Right ventricle myocardium inferior (tissue), 1 donor: Measurements from ENCODE around the gene SEMA6A. TPM values are rescaled to one million over a fixed set of nuclear protein-coding genes. Genes with fewer than 3 reads are reported as not detected.

ENCODE experiments used
- ATAC-seq: fragments of 200-7000 bp; cut with Tn5 transposase; one replicate; pipeline ENCODE4 v1.9.1; 2020; ENCODE audit warnings: mild to moderate bottlenecking, moderate library complexity
- DNase-seq: peaks from one replicate; pipeline ENCODE4 v3.0.0; 2021; ENCODE audit errors: missing footprints
- intact Hi-C: fragments of 100-400 bp; cut with DNase I; formaldehyde crosslinking; loops from one replicate; pipeline ENCODE4 v1.11.0; 2022
- total RNA-seq: library from RNA; stranded (reverse); fragmentation: NEBNext Ultra II Directional; extraction: Animal tissue kit (Norgen Biotek cat#: 25700); gene quantifications from one replicate; pipeline ENCODE4 v1.2.1, GENCODE V29; 2021
- donor health status: DM: no; HTN: yes; CAD: no; lungs with severe emphysema.

The SEMA6A gene
- total RNA-seq, 1 donor from 2014 or later: 7.8 TPM

GRCh38 chr5:116453988-116454411 is 120.6 kb downstream of the SEMA6A start:
- ATAC-seq (peak; percentile 7), DNase-seq (no peak)
- intact Hi-C loops: no loop called here

DNA sequence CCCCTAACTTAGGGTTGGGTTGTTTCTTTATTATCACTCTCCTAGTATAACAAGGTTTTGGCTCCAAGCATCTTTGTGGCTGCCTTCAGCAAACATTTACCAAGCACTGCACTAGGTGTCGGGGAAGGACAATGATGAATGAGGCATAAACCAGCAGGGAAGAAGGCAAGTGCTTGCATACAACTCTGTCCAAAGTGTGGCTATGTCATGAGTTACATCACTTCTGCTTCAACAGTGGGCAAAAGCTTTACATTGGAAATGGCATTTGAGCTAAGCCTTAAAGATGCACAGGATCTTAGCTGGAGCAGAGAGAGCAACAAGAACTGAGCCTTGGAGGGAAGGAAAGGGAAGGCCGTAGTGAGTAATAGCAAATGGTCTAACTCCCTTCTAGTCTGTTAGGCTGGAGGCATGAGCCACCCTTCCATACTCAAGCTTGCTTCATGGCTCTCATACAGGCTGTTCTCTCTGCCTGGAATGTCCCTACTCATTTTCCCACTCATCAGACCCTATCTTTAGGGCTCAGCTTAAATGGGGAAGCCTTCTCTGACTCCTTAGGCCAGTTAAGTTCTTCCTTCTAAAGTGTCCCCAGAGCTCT is 121.8 kb downstream of the SEMA6A start:
- ATAC-seq: no peak
- no peak for DNase-seq
- intact Hi-C loops: no loop called here

DNA sequence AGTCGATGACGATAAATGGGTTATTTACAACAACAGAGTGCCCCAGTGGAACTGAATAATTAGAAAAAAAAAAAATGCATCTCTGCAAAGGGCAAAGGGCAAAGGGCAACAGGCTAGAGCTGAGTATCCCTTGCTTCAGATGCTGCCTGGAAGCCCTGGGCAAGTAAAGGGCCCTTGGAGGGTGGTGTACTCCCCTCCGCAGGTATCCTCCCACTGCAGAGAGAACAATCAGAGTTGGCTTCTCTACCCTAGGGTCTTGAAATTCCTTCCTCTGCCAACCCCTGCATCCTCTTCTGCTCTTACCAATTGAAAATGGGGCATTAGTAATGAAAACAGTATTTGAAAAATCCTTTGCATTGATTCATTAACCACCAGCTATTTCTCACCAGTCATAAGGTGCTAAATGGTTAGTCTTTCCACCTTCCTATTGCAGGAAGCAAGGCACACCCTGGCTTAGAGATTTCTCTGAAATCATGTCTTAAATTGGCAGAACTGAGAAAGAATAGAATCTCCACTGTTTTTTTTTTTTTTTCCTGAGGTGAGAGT is 122.6 kb downstream of the SEMA6A start:
- no peak for ATAC-seq
- intact Hi-C loops: no loop called here

DNA sequence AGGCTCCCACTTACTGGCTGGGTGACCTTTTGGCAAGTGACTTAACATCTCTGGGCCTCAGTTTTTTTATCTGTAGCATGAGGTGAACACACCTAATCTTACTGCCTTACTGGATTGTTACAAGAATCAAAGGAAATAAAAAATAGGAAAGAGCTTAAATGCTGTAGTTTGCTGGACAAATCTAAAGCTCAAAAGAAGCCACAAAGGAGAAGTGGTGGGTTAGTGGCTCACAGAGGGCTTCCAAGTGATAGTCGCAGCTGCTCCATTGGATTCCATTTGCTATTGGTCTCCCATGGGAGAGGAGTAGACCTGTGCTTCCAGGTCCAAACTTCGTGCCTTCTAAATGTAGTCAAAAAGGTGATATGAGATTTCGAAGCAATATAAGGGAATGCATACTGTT is 123.6 kb downstream of the SEMA6A start:
- no peak for ATAC-seq
- DNase-seq: no peak
- intact Hi-C loops: no loop called here

More for the DNA sequence above, 122.6 kb downstream of the SEMA6A start:
- no peak for DNase-seq

DNA sequence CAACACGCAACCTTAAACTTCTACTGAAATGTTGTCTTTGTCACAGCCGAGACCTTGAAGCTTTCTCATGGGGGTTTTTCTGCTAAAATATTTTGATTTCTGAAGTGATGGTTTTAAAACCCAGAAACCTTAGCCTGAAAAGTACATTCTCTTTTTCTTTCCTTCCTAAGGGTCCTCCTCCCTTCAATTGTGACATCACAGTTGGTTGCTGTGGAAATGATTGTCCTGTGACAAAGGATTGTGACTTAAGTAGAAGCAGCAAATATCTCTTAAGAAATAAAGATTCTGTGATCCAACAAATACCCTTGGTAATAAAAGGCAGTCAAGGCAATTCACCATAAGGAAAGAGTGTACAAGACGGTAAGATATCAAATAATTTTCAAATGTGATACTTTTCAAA is 125.2 kb downstream of the SEMA6A start:
- no peak for DNase-seq
- ATAC-seq: no peak
- intact Hi-C loops: no loop called here

DNA sequence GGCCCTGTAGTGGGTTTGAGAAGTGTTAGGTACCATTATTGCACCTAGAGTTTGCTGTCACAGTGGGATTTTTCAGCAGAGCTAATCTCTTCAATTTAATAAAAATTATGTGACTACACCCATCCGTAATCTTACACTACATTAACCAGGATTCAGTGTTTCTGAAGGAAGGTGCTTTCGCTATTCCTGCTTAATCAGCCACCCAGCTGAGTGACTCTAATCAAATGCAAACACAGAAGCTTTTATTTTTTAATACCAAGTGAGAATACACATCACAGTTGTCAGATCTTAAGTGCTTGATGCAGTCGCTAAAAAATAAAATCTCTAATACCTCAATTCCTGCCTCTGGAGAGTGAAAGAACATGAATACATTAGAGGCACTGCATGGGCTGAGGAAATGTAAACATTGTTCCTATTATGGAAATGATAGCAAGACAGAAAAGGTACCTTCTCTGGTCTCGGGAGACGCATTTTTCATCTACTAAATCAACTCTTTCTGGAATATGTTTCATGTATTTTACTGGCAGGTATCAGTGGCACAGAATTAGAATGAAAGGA is 125.7 kb downstream of the SEMA6A start:
- DNase-seq (no peak), ATAC-seq (no peak)
- intact Hi-C loops: no loop called here

DNA sequence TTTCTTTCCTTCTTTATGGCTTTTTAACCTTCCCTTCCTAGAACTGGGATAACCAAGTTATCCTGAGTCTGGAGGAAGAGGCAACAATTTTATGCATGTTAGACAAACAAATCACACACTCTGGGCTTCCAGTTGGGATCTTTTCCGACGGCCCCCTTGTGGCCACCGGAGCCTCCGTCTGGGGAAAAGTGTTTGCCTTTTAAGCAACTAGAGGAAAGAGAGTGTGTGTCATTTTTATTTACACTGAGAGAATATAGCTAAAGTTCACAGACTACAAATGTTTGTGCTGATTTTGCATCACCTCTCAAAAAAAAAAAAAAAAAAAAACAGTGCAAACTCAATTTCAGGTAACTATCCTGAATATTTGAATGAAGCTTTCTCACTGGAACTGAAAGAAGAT is 126.2 kb downstream of the SEMA6A start:
- no peak for DNase-seq
- no peak for ATAC-seq
- intact Hi-C loops: no loop called here

- ATAC-seq (no peak), DNase-seq (no peak)
- intact Hi-C loops: no loop called here
Observed at GRCh38 chr5:116446356-116447005, 128.1 kb downstream of the SEMA6A start.

GRCh38 chr5:116445311-116445710 is 129.3 kb downstream of the SEMA6A start:
- no peak for DNase-seq
- intact Hi-C loops: no loop called here
- ATAC-seq: no peak

DNA sequence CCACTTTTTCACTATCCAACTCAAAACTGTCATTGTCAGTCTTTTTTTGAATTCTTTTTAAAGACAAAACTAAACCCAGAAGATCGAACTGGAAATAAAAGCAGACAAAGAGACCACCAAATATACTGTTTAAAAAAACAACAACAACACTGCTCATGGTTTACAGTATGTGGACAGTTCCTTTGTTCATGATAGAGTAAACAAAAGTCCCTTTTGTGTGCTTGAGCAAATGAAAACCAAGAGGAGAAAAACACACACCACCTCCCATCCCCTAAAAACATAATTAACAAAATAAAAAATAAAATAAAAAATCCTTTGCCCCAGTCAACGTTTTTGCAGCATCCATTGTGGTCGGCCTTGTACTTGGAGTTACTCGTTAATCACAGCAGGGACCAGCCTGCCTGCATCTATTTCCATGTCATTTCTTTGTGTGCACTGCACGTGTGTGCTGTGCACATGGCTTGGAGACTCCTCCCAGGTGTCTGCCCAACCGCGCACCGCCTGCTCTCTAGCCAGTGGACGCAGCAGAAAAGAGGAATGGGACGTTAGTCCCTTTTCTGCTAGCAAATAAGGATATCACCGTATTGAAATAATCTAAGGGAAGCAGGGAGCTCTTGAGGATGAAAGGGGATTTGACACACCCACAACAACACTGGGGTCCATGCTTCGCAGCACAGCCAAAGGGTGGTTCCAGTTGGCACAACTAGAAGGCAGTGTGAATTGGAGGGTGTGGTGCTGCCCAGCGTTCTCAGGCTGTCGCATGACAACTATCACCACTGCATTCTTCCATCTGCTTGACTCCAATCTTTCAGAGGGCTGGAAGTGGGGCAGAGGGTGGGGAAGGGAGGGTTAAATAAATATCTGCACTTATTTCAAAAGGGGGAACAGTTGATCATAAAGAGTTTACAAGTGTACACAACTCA is 130.0 kb downstream of the SEMA6A start:
- intact Hi-C loops: loop anchor here (5.0 kb wide), 1 partner anchor 48 kb away; no protein-coding TSS in a partner anchor
- ATAC-seq: no peak

DNA sequence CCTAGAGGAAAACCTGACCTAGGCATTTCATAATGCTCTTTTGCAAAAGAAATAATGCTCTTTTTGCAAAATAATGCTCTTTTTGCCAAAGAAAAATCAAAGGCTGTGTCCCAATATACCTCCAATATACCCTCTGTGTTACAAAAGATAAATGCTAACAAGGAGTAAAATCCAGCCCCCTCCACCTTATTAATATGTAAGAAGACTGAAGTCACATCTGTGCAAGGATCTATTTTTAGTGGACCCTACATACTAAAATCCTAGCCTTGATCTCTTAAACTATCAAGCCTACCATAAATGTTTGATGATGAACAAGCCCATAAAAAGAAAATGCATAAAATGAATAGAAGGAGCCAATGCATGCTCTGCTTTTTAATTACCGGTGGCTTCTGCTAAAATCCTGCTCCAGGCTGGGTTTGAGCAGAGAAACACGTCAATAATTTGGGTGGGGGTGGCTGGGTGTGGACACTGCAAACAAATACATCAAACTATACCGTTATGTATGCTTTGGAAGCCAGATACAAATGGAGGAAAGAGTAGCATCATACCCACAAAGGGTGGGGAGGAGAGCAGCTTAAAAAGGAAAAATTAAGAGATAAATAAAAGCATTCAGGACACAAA is 131.6 kb downstream of the SEMA6A start:
- ATAC-seq (no peak), DNase-seq (no peak)
- intact Hi-C loops: loop anchor here (5.0 kb wide), 1 partner anchor 49 kb away; no protein-coding TSS in a partner anchor

More for the DNA sequence above, 130.0 kb downstream of the SEMA6A start:
- DNase-seq: no peak

GRCh38 chr5:116442095-116442534 is 132.5 kb downstream of the SEMA6A start:
- peak; percentile 58 for ATAC-seq
- intact Hi-C loops: loop anchor here (5.0 kb wide), 1 partner anchor 50 kb away; no protein-coding TSS in a partner anchor

DNA sequence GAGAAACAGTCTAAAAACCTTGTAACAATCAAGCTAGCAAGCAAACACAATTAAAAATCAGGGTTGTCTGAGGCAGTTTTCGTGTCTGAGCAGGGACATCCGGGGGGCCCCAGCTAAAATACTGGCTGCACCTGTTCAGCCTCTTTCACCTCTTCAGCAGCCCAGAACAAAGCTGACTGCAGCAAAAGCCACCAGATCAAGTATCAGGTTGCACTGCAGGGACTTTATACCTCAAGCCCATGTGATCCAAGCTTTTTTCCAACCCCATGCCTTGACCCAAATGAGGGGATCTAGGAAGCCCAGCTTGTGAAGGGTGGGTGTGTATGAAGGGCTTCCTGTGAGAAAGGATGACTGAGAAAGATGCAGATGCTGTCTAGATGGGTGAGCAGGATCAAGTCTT is 133.4 kb downstream of the SEMA6A start:
- intact Hi-C loops: loop anchor here (5.0 kb wide), 1 partner anchor 51 kb away; no protein-coding TSS in a partner anchor
- DNase-seq (no peak), ATAC-seq (no peak)

More at GRCh38 chr5:116442095-116442534, 132.5 kb downstream of the SEMA6A start:
- no peak for DNase-seq

DNA sequence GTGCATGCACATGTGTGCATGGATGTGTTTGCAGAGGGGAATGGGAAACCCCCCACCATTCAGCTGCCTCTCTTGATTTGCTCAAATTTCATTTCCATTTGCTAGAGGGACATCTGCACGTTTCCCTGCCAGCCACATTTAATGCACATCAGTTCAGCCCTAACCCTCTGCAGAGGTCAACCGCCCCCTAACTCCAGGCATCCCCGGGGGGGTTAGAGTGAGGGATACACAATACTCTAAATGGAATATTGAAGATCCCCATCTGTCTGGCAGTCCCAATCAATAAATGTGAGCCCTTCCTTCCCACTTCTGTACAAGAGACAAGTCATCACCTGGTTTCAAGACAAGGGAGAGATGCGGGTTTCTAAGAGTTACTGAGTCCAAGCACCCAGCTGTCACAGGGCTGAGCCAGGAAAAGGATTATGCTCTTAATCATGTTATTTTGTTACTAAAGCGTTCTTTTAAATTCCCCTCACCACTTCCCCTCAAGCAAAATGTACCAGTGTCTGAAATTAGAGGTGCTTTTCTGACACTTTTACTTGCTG is 134.1 kb downstream of the SEMA6A start:
- ATAC-seq (no peak), DNase-seq (no peak)

GRCh38 chr5:116439905-116440304 is 134.7 kb downstream of the SEMA6A start:
- ATAC-seq: no peak
- DNase-seq: no peak
- intact Hi-C loops: loop anchor here (1.0 to 5.0 kb wide), 2 partner anchors 52 to 67 kb away; no protein-coding TSS in a partner anchor

More for the DNA sequence above, 134.1 kb downstream of the SEMA6A start:
- intact Hi-C loops: loop anchor here (5.0 kb wide), 1 partner anchor 52 kb away; no protein-coding TSS in a partner anchor

- ATAC-seq: no peak
- intact Hi-C loops: loop anchor here (1.0 kb wide), 1 partner anchor 66 kb away; no protein-coding TSS in a partner anchor
Observed at GRCh38 chr5:116438979-116439554, 135.6 kb downstream of the SEMA6A start.

DNA sequence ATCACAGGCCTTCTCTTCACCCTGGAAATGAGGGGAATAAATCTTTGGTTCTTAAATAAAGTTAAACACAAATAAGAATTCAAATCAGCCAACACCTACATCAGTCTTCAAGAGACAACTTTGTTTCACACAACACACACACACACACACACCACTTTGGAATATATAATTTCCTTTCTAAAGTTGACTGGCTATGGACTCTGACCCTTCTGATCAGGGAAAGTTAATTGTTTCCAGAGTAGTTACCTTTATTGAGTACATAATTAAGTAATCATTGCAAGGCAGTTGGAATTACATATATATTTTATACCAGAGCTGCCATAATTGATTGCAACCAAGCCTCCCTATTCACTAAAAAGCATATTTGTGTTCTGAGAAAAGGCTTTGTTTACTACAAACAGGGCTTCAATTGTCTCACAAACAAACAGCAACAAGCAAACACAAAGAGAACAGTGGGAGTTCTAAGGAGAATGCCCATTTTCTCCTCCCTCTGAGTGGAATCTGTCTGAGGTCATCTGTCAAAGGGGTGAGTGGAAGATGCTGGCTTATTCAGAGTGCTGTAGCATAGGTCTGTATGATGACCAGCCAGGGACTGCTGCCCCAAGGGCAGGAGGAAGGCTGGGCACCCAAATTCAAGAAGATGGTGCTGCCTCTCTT is 136.6 kb downstream of the SEMA6A start:
- DNase-seq (no peak), ATAC-seq (no peak)
- intact Hi-C loops: no loop called here

More at GRCh38 chr5:116438979-116439554, 135.6 kb downstream of the SEMA6A start:
- DNase-seq: no peak
